Left cardiac atrium (tissue), 4 donors: Measurements from ENCODE around the gene EIF3L. TPM values are rescaled to one million over a fixed set of nuclear protein-coding genes. Genes with fewer than 3 reads are reported as not detected.
"Not testable (repeated sequence)": the region's sequence is repeated elsewhere in the genome, so short reads cannot be mapped to it uniquely, and the experiment has no call there.

ENCODE experiments used
- ATAC-seq, 2 donors: fragments of 200-7000 bp; cut with Tn5 transposase; one replicate each; pipeline ENCODE4 v1.9.1; 2020; ENCODE audit warnings: mild to moderate bottlenecking in 2 of 2, moderate library complexity in 2 of 2
- DNase-seq: peaks from one replicate; pipeline ENCODE4 v3.0.0-alpha.2; 2020
- intact Hi-C, 2 donors: fragments of 100-400 bp; cut with DNase I; formaldehyde crosslinking; loops; one replicate each; pipeline versions ENCODE4 v1.14.1 to v1.15.1; 2022 to 2023
- long read RNA-seq: library from polyadenylated mRNA; unstranded; transcript quantifications from one replicate; pipeline ENCODE4 v2.0.0, GENCODE V29; 2021
- total RNA-seq, 2 donors: library from RNA; stranded (reverse); fragmentation: NEBNext Ultra II Directional; extraction: Animal tissue kit (Norgen Biotek cat#: 25700); gene quantifications; one replicate each; pipeline ENCODE4 v1.2.1, GENCODE V29; 2021
- donor health status: DM: no; HTN: yes; CAD: no.
- donor health status: DM: no; HTN: yes; CAD: no; lungs with severe emphysema.
- donor health status: DM: yes; HTN: yes; CAD: no.
- donor health status: Dilated cardiomyopathy.

EIF3L gene
- 100 to 1,000 TPM; 282 to 298 TPM for total RNA-seq
- long read RNA-seq, transcript EIF3L-203 (13 exons, 3,220 nt) = major isoform, 447 of 492 reads
- long read RNA-seq, partial matches to known transcripts = 19 of 492 reads
- long read RNA-seq, other reads (novel, unspliced or antisense) = 24 of 492 reads

- DNase-seq (peak; percentile 92), ATAC-seq (peak; percentile 89 to 93)
- intact Hi-C loops = no loop called here
Measured at GRCh38 chr22:37849089-37849751, at the start of gene EIF3L. Gene EIF3L, plus strand, starts transcription at chr22:37849419. Its CDS starts 31 bp downstream, at chr22:37849450.

GRCh38 chr22:37799979-37800378, 49.2 kb upstream of the EIF3L start:
- intact Hi-C loops = loop anchor here (10.0 kb wide), 2 partner anchors 95 to 155 kb away; no protein-coding TSS in a partner anchor
- ATAC-seq, DNase-seq: not testable (repeated sequence)

- intact Hi-C loops = no loop called here
- no peak for ATAC-seq
Measured at GRCh38 chr22:37801946-37802309, 47.3 kb upstream of the EIF3L start.

GRCh38 chr22:37802310-37803194, 46.7 kb upstream of the EIF3L start:
- intact Hi-C loops = no loop called here
- ATAC-seq (peak; percentile 16 to 26), DNase-seq (peak; percentile 77)

More at GRCh38 chr22:37801946-37802309, 47.3 kb upstream of the EIF3L start:
- no peak for DNase-seq

- intact Hi-C loops = no loop called here
- no peak for ATAC-seq
- no peak for DNase-seq
Measured at GRCh38 chr22:37803195-37803638, 46.0 kb upstream of the EIF3L start.

GRCh38 chr22:37803639-37804351, 45.4 kb upstream of the EIF3L start:
- intact Hi-C loops = no loop called here
- DNase-seq (no peak), ATAC-seq (no peak)

- no peak for DNase-seq
- intact Hi-C loops = no loop called here
- no peak for ATAC-seq
Measured at GRCh38 chr22:37804352-37804880, 44.8 kb upstream of the EIF3L start.

- ATAC-seq (peak; percentile 64 to 67), DNase-seq (peak; percentile 90)
- intact Hi-C loops = no loop called here
Measured at GRCh38 chr22:37804881-37805809, 44.1 kb upstream of the EIF3L start.

GRCh38 chr22:37805810-37806277, 43.4 kb upstream of the EIF3L start:
- intact Hi-C loops = no loop called here
- DNase-seq (no peak), ATAC-seq (no peak)

- DNase-seq (no peak), ATAC-seq (no peak)
Measured at GRCh38 chr22:37806409-37807333, 42.5 kb upstream of the EIF3L start.

GRCh38 chr22:37807410-37808293, 41.6 kb upstream of the EIF3L start, which contains the start of gene GCAT:
Gene GCAT, plus strand, starts transcription at chr22:37807934. Its CDS starts 34 bp downstream, at chr22:37807968.
- peak; percentile 96 for DNase-seq
- intact Hi-C loops = no loop called here
- peak; percentile 91 for ATAC-seq

More at GRCh38 chr22:37806409-37807333, 42.5 kb upstream of the EIF3L start:
- intact Hi-C loops = no loop called here

- ATAC-seq (no peak), DNase-seq (no peak)
- intact Hi-C loops = no loop called here
Measured at GRCh38 chr22:37808294-37808657, 40.9 kb upstream of the EIF3L start.

GRCh38 chr22:37809672-37810333, 39.4 kb upstream of the EIF3L start:
- intact Hi-C loops = no loop called here

GRCh38 chr22:37811867-37812266, 37.4 kb upstream of the EIF3L start:
- DNase-seq (no peak), ATAC-seq (no peak)
- intact Hi-C loops = no loop called here

More at GRCh38 chr22:37809672-37810333, 39.4 kb upstream of the EIF3L start:
- DNase-seq (no peak), ATAC-seq (no peak)
